GM18951 (cell line): ENCODE data around the gene LKAAEAR1.

ENCODE experiments used
- POLR2A ChIP-seq: IDR thresholded peaks from 4 replicates; pipeline ENCODE4 v1.6.1; 2011; ENCODE audit warnings: mild to moderate bottlenecking; ENCODE audit not compliant: insufficient read length, insufficient read depth; ENCODE audit errors: extremely low read depth
- in situ Hi-C: fragments of 300-500 bp; cut with MboI; formaldehyde crosslinking; loops from one replicate; pipeline ENCODE4 v1.12.0; 2022; ENCODE audit warnings: low sequenced_read_pairs, mixed read lengths, inconsistent platforms; ENCODE audit not compliant: unreplicated experiment

LKAAEAR1 gene

GRCh38 chr20:64082820-64083377 is 1.3 kb downstream of the LKAAEAR1 start:
- no peak for TF ChIP-seq POLR2A
- in situ Hi-C loops: no loop called here

- in situ Hi-C loops: no loop called here
- TF ChIP-seq POLR2A: no peak
Observed at GRCh38 chr20:64082126-64082731, 2.0 kb downstream of the LKAAEAR1 start.

- TF ChIP-seq POLR2A: no peak
Observed at GRCh38 chr20:64081624-64081964, 2.6 kb downstream of the LKAAEAR1 start.

GRCh38 chr20:64080813-64081623 is 3.2 kb downstream of the LKAAEAR1 start:
- TF ChIP-seq POLR2A: no peak
- in situ Hi-C loops: no loop called here

More at GRCh38 chr20:64081624-64081964, 2.6 kb downstream of the LKAAEAR1 start:
- in situ Hi-C loops: no loop called here

- in situ Hi-C loops: no loop called here
- peak; percentile 5 for TF ChIP-seq POLR2A
Observed at GRCh38 chr20:64080013-64080812, 4.0 kb downstream of the LKAAEAR1 start, which contains the start of gene OPRL1. TSS of gene OPRL1 (plus strand) at chr20:64080082. CDS start at chr20:64092721, 12,639 bp downstream.

- in situ Hi-C loops: no loop called here
- TF ChIP-seq POLR2A: peak; percentile 64
Observed at GRCh38 chr20:64079273-64080012, 4.8 kb downstream of the LKAAEAR1 start, which contains the start of gene RGS19. TSS of gene RGS19 (minus strand) at chr20:64079518. CDS start at chr20:64076886, 2,632 bp downstream.

GRCh38 chr20:64078934-64079272 is 5.3 kb downstream of the LKAAEAR1 start:
- in situ Hi-C loops: no loop called here
- no peak for TF ChIP-seq POLR2A

- peak; percentile 41 for TF ChIP-seq POLR2A
- in situ Hi-C loops: no loop called here
Observed at GRCh38 chr20:64077876-64078551, 6.2 kb downstream of the LKAAEAR1 start.

- in situ Hi-C loops: no loop called here
- TF ChIP-seq POLR2A: no peak
Observed at GRCh38 chr20:64077541-64077875, 6.7 kb downstream of the LKAAEAR1 start.

- TF ChIP-seq POLR2A: peak; percentile 51
- in situ Hi-C loops: no loop called here
Observed at GRCh38 chr20:64077094-64077493, 7.1 kb downstream of the LKAAEAR1 start.

GRCh38 chr20:64076061-64076997 is 7.9 kb downstream of the LKAAEAR1 start:
- no peak for TF ChIP-seq POLR2A
- in situ Hi-C loops: no loop called here
